HFFc6 (cell line): ENCODE results near the gene EPC2. TPM values are rescaled to one million over a fixed set of nuclear protein-coding genes. Genes with fewer than 3 reads are reported as not detected.
"Not testable (repeated sequence)": the region's sequence is repeated elsewhere in the genome, so short reads cannot be mapped to it uniquely, and the experiment has no call there.

Experiments
- DNase-seq: peaks from one replicate; pipeline ENCODE4 v3.0.0-alpha.2; 2018
- H3K27ac Mint-ChIP-seq: 2 replicates; pipeline ENCODE4 v1.8.0; 2020; ENCODE audit warnings: mild to moderate bottlenecking, mixed read lengths
- H3K27me3 Mint-ChIP-seq: 2 replicates; pipeline ENCODE4 v1.8.0; 2021; ENCODE audit warnings: mild to moderate bottlenecking, moderate library complexity, mixed read lengths; ENCODE audit not compliant: insufficient read depth
- H3K36me3 Mint-ChIP-seq: 2 replicates; pipeline ENCODE4 v1.8.0; 2021; ENCODE audit warnings: low read depth, mixed read lengths
- H3K4me1 Mint-ChIP-seq: 2 replicates; pipeline ENCODE4 v1.8.0; 2020; ENCODE audit warnings: low read depth, mixed read lengths
- H3K4me3 Mint-ChIP-seq: 2 replicates; pipeline ENCODE4 v1.8.0; 2020; ENCODE audit warnings: mild to moderate bottlenecking, moderate library complexity, mixed read lengths
- H3K9me3 Mint-ChIP-seq: 2 replicates; pipeline ENCODE4 v1.8.0; 2020; ENCODE audit warnings: mild to moderate bottlenecking, mixed read lengths
- CTCF ChIP-seq: fragments of 200-600 bp; sonication (generic); IDR thresholded peaks from 2 replicates; pipeline ENCODE4 v1.5.0; 2021; ENCODE audit warnings: antibody characterized with exemption, mild to moderate bottlenecking
- total RNA-seq, 6 experiments: library from RNA; stranded (reverse); fragmentation: NEBNext Ultra II Directional; extraction: Animal tissue kit (Norgen Biotek cat#: 25700); gene quantifications; 2 replicates in 1 of 6; 3 replicates in 5 of 6; pipeline ENCODE4 v1.2.3, GENCODE V29; 2021

The EPC2 gene
- total RNA-seq, 6 experiments from 2014 or later, result 16.6 to 21.3 (median 19.2) TPM

DNA sequence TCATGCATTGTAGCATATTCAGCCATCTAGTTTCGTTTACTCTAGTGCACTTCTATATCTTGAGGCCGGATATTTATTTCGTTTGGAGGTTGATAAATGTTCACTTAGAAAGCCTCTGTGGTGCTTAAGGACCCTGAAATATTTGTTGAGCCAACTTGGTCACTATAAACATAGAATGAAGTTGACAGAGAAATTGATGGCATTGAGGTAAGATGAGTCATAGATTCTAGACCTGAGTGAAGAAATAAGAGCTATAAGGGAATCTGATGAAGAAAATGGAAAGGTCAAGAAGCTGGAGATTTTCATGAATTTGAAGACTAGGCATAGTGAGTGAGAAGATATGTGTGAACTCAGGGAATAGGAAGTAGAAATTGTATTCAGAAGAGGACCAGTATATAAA lies 35.9 kb downstream of the EPC2 start:
- H3K27me3 Mint-ChIP-seq, result peaks cover 5% of the 10 kb centered on the region
- H3K27ac Mint-ChIP-seq, result no peak overlapping the region
- no peak for TF ChIP-seq CTCF
- no peak for DNase-seq
- H3K9me3 Mint-ChIP-seq, result no peaks in the 10 kb centered on the region
- H3K4me1 Mint-ChIP-seq, result peaks cover 29% of the 10 kb centered on the region
- no peak overlapping the region for H3K4me3 Mint-ChIP-seq
- H3K36me3 Mint-ChIP-seq, result peaks cover 11% of the 10 kb centered on the region; the same call in 1 of the 2 replicates

- H3K9me3 Mint-ChIP-seq, result no peaks in the 10 kb centered on the region
Measured at GRCh38 chr2:148681443-148681842, 36.9 kb downstream of the EPC2 start.

DNA sequence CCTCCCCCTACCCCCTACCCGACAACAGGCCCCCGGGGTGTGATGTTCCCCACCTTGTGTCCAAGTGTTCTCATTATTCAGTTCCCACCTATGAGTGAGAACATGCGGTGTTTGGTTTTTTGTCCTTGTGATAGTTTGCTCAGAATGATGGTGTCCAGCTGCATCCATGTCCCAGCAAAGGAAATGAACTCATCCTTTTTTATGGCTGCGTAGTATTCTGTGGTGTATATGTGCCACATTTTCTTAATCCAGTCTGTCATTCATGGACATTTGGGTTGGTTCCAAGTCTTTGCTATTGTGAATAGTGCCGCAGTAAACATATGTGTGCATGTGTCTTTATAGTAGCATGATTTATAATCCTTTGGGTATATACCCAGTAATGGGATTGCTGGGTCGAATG lies 37.3 kb downstream of the EPC2 start:
- H3K9me3 Mint-ChIP-seq, H3K27me3 Mint-ChIP-seq, H3K4me3 Mint-ChIP-seq, DNase-seq, H3K27ac Mint-ChIP-seq: not testable (repeated sequence)
- Mint-ChIP-seq H3K36me3 (peaks cover 11% of the 10 kb centered on the region; the same call in 1 of the 2 replicates), H3K4me1 (peaks cover 23% of the 10 kb centered on the region)

More at GRCh38 chr2:148681443-148681842, 36.9 kb downstream of the EPC2 start:
- peaks cover 11% of the 10 kb centered on the region; the same call in 1 of the 2 replicates for H3K36me3 Mint-ChIP-seq
- H3K27ac Mint-ChIP-seq, result no peak overlapping the region
- DNase-seq, result no peak
- no peak overlapping the region for H3K4me3 Mint-ChIP-seq
- TF ChIP-seq CTCF, result no peak
- peaks cover 27% of the 10 kb centered on the region for H3K4me1 Mint-ChIP-seq
- H3K27me3 Mint-ChIP-seq, result peaks cover 5% of the 10 kb centered on the region

- Mint-ChIP-seq H3K9me3 (no peaks in the 10 kb centered on the region), H3K4me1 (peaks cover 20% of the 10 kb centered on the region), H3K27ac (no peak overlapping the region), H3K4me3 (no peak overlapping the region), H3K36me3 (peaks cover 11% of the 10 kb centered on the region), H3K27me3 (peaks cover 4% of the 10 kb centered on the region)
- no peak for TF ChIP-seq CTCF
- no peak for DNase-seq
Measured at GRCh38 chr2:148684507-148684906, 40.0 kb downstream of the EPC2 start.

GRCh38 chr2:148687543-148687942 lies 43.0 kb downstream of the EPC2 start:
- no peak overlapping the region for H3K27ac Mint-ChIP-seq
- H3K36me3 Mint-ChIP-seq, result peaks cover 22% of the 10 kb centered on the region
- H3K27me3 Mint-ChIP-seq, result peaks cover 2% of the 10 kb centered on the region; the same call in 1 of the 2 replicates
- no peaks in the 10 kb centered on the region for H3K9me3 Mint-ChIP-seq
- no peak for DNase-seq
- TF ChIP-seq CTCF, result no peak
- H3K4me3 Mint-ChIP-seq, result no peak overlapping the region
- peaks cover 8% of the 10 kb centered on the region for H3K4me1 Mint-ChIP-seq

DNA sequence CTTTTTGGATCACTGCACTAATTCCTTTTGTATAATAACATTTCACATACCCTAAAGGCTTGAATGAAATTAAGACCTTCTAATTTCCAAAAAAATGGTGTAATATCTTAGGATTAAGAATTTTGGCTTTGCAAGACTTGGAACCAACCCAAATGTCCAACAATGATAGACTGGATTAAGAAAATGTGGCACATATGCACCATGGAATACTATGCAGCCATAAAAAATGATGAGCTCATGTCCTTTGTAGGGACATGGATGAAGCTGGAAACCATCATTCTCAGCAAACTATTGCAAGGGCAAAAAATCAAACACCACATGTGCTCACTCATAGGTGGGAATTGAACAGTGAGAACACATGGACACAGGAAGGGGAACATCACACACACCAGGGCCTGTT lies 43.5 kb downstream of the EPC2 start:
- H3K36me3 Mint-ChIP-seq, result peaks cover 22% of the 10 kb centered on the region

GRCh38 chr2:148696985-148697384 lies 52.4 kb downstream of the EPC2 start:
- no peak for DNase-seq
- Mint-ChIP-seq H3K4me1 (peaks cover 26% of the 10 kb centered on the region), H3K27ac (no peak overlapping the region)

More for the DNA sequence above, 43.5 kb downstream of the EPC2 start:
- not testable (repeated sequence) for DNase-seq, H3K9me3 Mint-ChIP-seq, H3K4me3 Mint-ChIP-seq, H3K27ac Mint-ChIP-seq, H3K4me1 Mint-ChIP-seq, H3K27me3 Mint-ChIP-seq

More at GRCh38 chr2:148696985-148697384, 52.4 kb downstream of the EPC2 start:
- Mint-ChIP-seq H3K27me3 (peaks cover 2% of the 10 kb centered on the region), H3K4me3 (no peak overlapping the region), H3K36me3 (peaks cover 60% of the 10 kb centered on the region), H3K9me3 (peaks cover 29% of the 10 kb centered on the region)
- TF ChIP-seq CTCF, result no peak
